ENCODE data around the gene ZNF213. TPM values are rescaled to one million over a fixed set of nuclear protein-coding genes. Genes with fewer than 3 reads are reported as not detected.
A peak's percentile ranks its signal among the peaks of the same experiment; 100 is the strongest.

Gene ZNF213
- total and polyA plus RNA-seq, 2 donors (not counting 1 experiment from before 2014, with no cell fraction given): 0.43 to 8.8 TPM

- Histone ChIP-seq H3K9me3 (ENCODE audit: control insufficient read depth, insufficient read depth, low read depth, low read length) (no peaks in the 10 kb centered on the region), H3K27me3 (ENCODE audit: control insufficient read depth, insufficient read depth, low read length) (no peaks in the 10 kb centered on the region), H3K79me2 (ENCODE audit: control insufficient read depth, insufficient read depth, low read length) (peaks cover 27% of the 10 kb centered on the region), H2AFZ (ENCODE audit: low read length) (no peak overlapping the region), H3K27ac (ENCODE audit: insufficient read depth, low read length) (peak overlapping the region; percentile 98), H3K4me2 (ENCODE audit: extremely low read depth, insufficient read depth, low read length) (peak overlapping the region; percentile 93), H3K36me3 (ENCODE audit: control insufficient read depth, insufficient read depth, low read length) (peaks cover 7% of the 10 kb centered on the region), H3K9ac (ENCODE audit: insufficient read depth, low read length) (peak overlapping the region; percentile 97), H4K20me1 (ENCODE audit: control insufficient read depth, extremely low read depth, insufficient read depth, low read length) (no peaks in the 10 kb centered on the region), H3K4me3 (replicated peaks in 1 of 4; ENCODE audit: control extremely low read depth in 1 of 4, insufficient read depth in 1 of 4, low read depth in 3 of 4, low read length in 4 of 4) (peak overlapping the region; percentile 95 to 100 (median 98)), H3K4me1 (ENCODE audit: control insufficient read depth, extremely low read depth, insufficient read depth, low read length) (peaks cover 10% of the 10 kb centered on the region)
- DNase-seq (ENCODE audit: low read depth in 2 of 2): no peak
- TF ChIP-seq CTCF (conservative IDR thresholded peaks at IDR 0.05 in 1 of 2, IDR thresholded peaks at IDR 0.05 in 1 of 2; ENCODE audit: low read depth in 1 of 2, low read length in 2 of 2): no peak
- no peak for TF ChIP-seq EZH2 (IDR thresholded peaks at IDR 0.05; ENCODE audit: low read length, missing control alignments)
Observed at GRCh38 chr16:3133844-3134243, 985 bp upstream of the ZNF213 start.

- peak overlapping the region; percentile 86 for H3K9ac ChIP-seq (ENCODE audit: insufficient read depth, low read length)
- peaks cover 27% of the 10 kb centered on the region for H3K79me2 ChIP-seq (ENCODE audit: control insufficient read depth, insufficient read depth, low read length)
- peak overlapping the region; percentile 89 for H3K27ac ChIP-seq (ENCODE audit: insufficient read depth, low read length)
- DNase-seq (ENCODE audit: low read depth in 2 of 2): peak in 1 of 2 donors; percentile 23
- H3K4me1 ChIP-seq (ENCODE audit: control insufficient read depth, extremely low read depth, insufficient read depth, low read length): peaks cover 2% of the 10 kb centered on the region
- peak overlapping the region; percentile 91 for H2AFZ ChIP-seq (ENCODE audit: low read length)
- H4K20me1 ChIP-seq (ENCODE audit: control insufficient read depth, extremely low read depth, insufficient read depth, low read length): no peaks in the 10 kb centered on the region
- H3K4me3 ChIP-seq (replicated peaks in 1 of 4; ENCODE audit: control extremely low read depth in 1 of 4, insufficient read depth in 1 of 4, low read depth in 3 of 4, low read length in 4 of 4): peak overlapping the region; percentile 87 to 99 (median 98)
- no peaks in the 10 kb centered on the region for H3K9me3 ChIP-seq (ENCODE audit: control insufficient read depth, insufficient read depth, low read depth, low read length)
- H3K4me2 ChIP-seq (ENCODE audit: extremely low read depth, insufficient read depth, low read length): peak overlapping the region; percentile 99
- no peak for TF ChIP-seq CTCF (conservative IDR thresholded peaks at IDR 0.05 in 1 of 2, IDR thresholded peaks at IDR 0.05 in 1 of 2; ENCODE audit: low read depth in 1 of 2, low read length in 2 of 2)
- peaks cover 7% of the 10 kb centered on the region for H3K36me3 ChIP-seq (ENCODE audit: control insufficient read depth, insufficient read depth, low read length)
- no peaks in the 10 kb centered on the region for H3K27me3 ChIP-seq (ENCODE audit: control insufficient read depth, insufficient read depth, low read length)
Observed at GRCh38 chr16:3135126-3135715, 392 bp downstream of the ZNF213 start.

GRCh38 chr16:3137267-3137666 lies 2.4 kb downstream of the ZNF213 start:
- H3K9ac ChIP-seq (ENCODE audit: insufficient read depth, low read length): no peak overlapping the region
- no peak overlapping the region for H3K4me2 ChIP-seq (ENCODE audit: extremely low read depth, insufficient read depth, low read length)
- H4K20me1 ChIP-seq (ENCODE audit: control insufficient read depth, extremely low read depth, insufficient read depth, low read length): no peaks in the 10 kb centered on the region
- H3K27me3 ChIP-seq (ENCODE audit: control insufficient read depth, insufficient read depth, low read length): no peaks in the 10 kb centered on the region
- no peak for DNase-seq (ENCODE audit: low read depth in 2 of 2)
- H3K36me3 ChIP-seq (ENCODE audit: control insufficient read depth, insufficient read depth, low read length): peaks cover 11% of the 10 kb centered on the region
- H3K9me3 ChIP-seq (ENCODE audit: control insufficient read depth, insufficient read depth, low read depth, low read length): no peaks in the 10 kb centered on the region
- H2AFZ ChIP-seq (ENCODE audit: low read length): no peak overlapping the region
- peaks cover 22% of the 10 kb centered on the region for H3K79me2 ChIP-seq (ENCODE audit: control insufficient read depth, insufficient read depth, low read length)
- no peak overlapping the region for H3K27ac ChIP-seq (ENCODE audit: insufficient read depth, low read length)
- TF ChIP-seq EZH2 (IDR thresholded peaks at IDR 0.05; ENCODE audit: low read length, missing control alignments): no peak
- no peak for TF ChIP-seq CTCF (conservative IDR thresholded peaks at IDR 0.05 in 1 of 2, IDR thresholded peaks at IDR 0.05 in 1 of 2; ENCODE audit: low read depth in 1 of 2, low read length in 2 of 2)
- H3K4me1 ChIP-seq (ENCODE audit: control insufficient read depth, extremely low read depth, insufficient read depth, low read length): peaks cover 2% of the 10 kb centered on the region
- no peak overlapping the region for H3K4me3 ChIP-seq (replicated peaks in 1 of 4; ENCODE audit: control extremely low read depth in 1 of 4, insufficient read depth in 1 of 4, low read depth in 3 of 4, low read length in 4 of 4)
